ENCODE data around the gene TSHZ2. TPM values are rescaled to one million over a fixed set of nuclear protein-coding genes. Genes with fewer than 3 reads are reported as not detected.

Gene TSHZ2
- total RNA-seq, 3 donors from 2014 or later: 31.7 to 106 (median 59.6) TPM

GRCh38 chr20:53080969-53081871 lies 109.1 kb downstream of the TSHZ2 start:
- peak overlapping the region; percentile 74 to 76 for H3K27ac ChIP-seq
- peak in 1 of 3 donors; percentile 17 for TF ChIP-seq POLR2AphosphoS5 (IDR thresholded peaks at IDR 0.05)
- TF ChIP-seq POLR2A (IDR thresholded peaks at IDR 0.05): no peak
- no peak overlapping the region for H3K4me3 ChIP-seq
- no peaks in the 10 kb centered on the region for H3K9me3 ChIP-seq
- H3K27me3 ChIP-seq: no peaks in the 10 kb centered on the region
- DNase-seq (ENCODE audit: low spot score in 2 of 2): peak in 1 of 2 donors; percentile 61
- intact Hi-C loops (cut with DNase I; ENCODE audit: low total_unique reads): no loop called here
- H3K4me1 ChIP-seq: peaks cover 0 to 19% of the 10 kb centered on the region in 2 donors
- no peaks in the 10 kb centered on the region for H3K36me3 ChIP-seq

DNA sequence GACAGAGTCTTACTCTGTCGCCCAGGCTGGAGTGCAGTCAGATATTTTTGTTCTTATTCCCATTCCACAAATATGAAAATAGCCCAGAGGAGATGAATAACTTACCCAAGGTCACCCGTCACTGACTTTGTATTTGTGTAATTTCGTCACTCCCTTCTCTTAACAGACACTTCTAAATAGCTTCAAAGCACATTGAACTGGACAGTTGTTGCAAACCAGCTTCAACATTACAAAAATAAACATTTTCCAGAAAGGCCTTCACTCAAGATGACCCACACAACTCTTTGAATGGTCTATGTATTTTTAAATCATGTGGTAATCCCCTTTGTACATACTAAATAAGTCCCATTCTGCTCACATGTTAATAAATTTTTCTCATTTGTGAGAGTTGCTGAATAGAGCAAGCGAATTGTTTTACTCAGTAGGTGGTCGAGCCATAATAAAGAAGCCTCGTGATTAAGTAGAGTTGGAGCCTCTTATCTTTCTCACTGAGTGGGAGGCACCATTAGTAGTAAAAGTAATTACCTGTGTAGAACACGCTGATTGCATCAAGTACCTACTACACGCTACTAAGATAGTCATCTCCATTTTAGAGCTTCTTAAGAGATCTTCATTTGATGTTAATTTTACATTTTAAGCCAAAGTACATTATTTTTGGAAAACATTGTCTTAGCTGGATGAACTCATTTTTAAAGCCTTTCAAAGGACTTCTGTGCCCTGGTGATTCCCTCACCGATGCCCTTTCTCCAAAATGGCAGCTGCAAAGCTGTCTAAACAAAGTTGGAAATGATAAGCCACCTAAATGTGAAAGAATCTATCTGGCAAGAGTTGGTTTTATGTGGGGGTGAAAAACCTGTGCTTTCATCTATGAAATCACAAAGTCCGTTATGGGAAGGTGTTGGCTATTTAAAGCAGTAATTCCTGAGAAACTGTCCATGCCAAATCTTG lies 110.0 kb downstream of the TSHZ2 start:
- Histone ChIP-seq H3K9me3 (no peaks in the 10 kb centered on the region), H3K27me3 (no peaks in the 10 kb centered on the region), H3K36me3 (no peaks in the 10 kb centered on the region), H3K4me1 (peaks cover 0 to 15% of the 10 kb centered on the region in 2 donors), H3K27ac (peak overlapping the region; percentile 74 to 76), H3K4me3 (no peak overlapping the region)
- intact Hi-C loops (cut with DNase I; ENCODE audit: low total_unique reads): no loop called here
- TF ChIP-seq CTCF (IDR thresholded peaks at IDR 0.05) (no peak), POLR2AphosphoS5 (IDR thresholded peaks at IDR 0.05) (no peak)
- DNase-seq (ENCODE audit: low spot score in 2 of 2): no peak

DNA sequence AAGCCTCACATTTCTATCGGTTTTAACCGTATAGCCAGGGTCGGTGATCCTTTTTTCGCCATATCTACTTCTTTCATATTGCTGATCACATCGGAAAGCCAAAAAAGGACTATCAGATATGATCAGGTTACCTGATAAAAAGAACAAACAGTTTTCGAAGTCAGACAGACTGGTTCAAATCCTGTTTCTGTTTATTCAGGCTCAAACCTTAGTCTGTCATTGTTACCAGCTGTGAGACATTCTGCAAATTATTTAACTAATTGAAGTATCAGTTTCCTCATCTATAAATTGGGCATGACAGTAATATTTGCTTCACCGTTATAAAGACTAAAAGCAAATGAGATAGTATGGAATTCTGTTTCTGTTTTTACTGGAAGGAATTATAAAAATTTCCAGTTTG lies 111.3 kb downstream of the TSHZ2 start:
- H3K27me3 ChIP-seq: no peaks in the 10 kb centered on the region
- peak overlapping the region in 1 of 2 donors; percentile 74 for H3K27ac ChIP-seq
- TF ChIP-seq POLR2A (IDR thresholded peaks at IDR 0.05): no peak
- no peak for TF ChIP-seq POLR2AphosphoS5 (IDR thresholded peaks at IDR 0.05)
- no peak for TF ChIP-seq CTCF (IDR thresholded peaks at IDR 0.05)
- H3K36me3 ChIP-seq: no peaks in the 10 kb centered on the region
- no peak overlapping the region for H3K4me3 ChIP-seq
- no peak for DNase-seq (ENCODE audit: low spot score in 2 of 2)
- intact Hi-C loops (cut with DNase I; ENCODE audit: low total_unique reads): no loop called here
- H3K4me1 ChIP-seq: peaks cover 2 to 13% of the 10 kb centered on the region in 2 donors
- no peaks in the 10 kb centered on the region for H3K9me3 ChIP-seq

- Histone ChIP-seq H3K27me3 (no peaks in the 10 kb centered on the region), H3K36me3 (no peaks in the 10 kb centered on the region), H3K27ac (peak overlapping the region in 1 of 2 donors; percentile 8), H3K4me3 (no peak overlapping the region), H3K4me1 (peaks cover 6 to 10% of the 10 kb centered on the region in 2 donors), H3K9me3 (no peaks in the 10 kb centered on the region)
- TF ChIP-seq CTCF (IDR thresholded peaks at IDR 0.05) (no peak), POLR2AphosphoS5 (IDR thresholded peaks at IDR 0.05) (no peak), POLR2A (IDR thresholded peaks at IDR 0.05) (no peak)
- no peak for DNase-seq (ENCODE audit: low spot score in 2 of 2)
- intact Hi-C loops (cut with DNase I; ENCODE audit: low total_unique reads): no loop called here
These were observed 112.3 kb downstream of the TSHZ2 start for GRCh38 chr20:53084408-53084997.

DNA sequence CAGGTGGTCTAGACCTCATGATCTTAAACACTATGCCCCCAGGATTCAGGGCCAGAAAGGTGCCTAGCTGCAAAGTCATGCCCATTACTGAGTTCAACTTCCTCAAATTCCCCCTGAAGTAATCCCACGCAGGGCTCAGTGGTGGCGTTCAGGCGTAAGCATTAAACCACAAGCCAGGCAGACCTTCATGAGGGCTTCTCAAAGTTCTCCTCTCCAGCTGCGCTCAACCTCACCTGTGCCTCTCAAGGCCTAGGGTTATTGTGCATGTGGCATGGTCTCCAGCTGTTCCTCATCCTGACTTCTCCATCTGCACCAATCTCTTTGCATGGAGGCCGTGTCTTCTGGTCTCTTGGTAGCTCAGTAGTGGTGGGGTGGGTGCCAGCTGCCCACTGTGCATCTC lies 113.6 kb downstream of the TSHZ2 start:
- Histone ChIP-seq H3K27ac (no peak overlapping the region), H3K9me3 (no peaks in the 10 kb centered on the region), H3K4me3 (no peak overlapping the region), H3K27me3 (no peaks in the 10 kb centered on the region), H3K4me1 (peaks cover 6 to 7% of the 10 kb centered on the region in 2 donors), H3K36me3 (no peaks in the 10 kb centered on the region)
- no peak for DNase-seq (ENCODE audit: low spot score in 2 of 2)
- TF ChIP-seq CTCF (IDR thresholded peaks at IDR 0.05) (no peak), POLR2AphosphoS5 (IDR thresholded peaks at IDR 0.05) (no peak), POLR2A (IDR thresholded peaks at IDR 0.05) (no peak)
- intact Hi-C loops (cut with DNase I; ENCODE audit: low total_unique reads): no loop called here

Data from breast epithelium (tissue), 4 donors.